Suppressor macrophage treated with lipopolysaccharide for 1 hour (primary cell): ENCODE measurements around the gene SEMA7A.

ENCODE experiments used
- DNase-seq, 3 donors: peaks; one replicate each; pipeline ENCODE4 v3.0.0-alpha.2; 2020 to 2022

Gene SEMA7A

DNA sequence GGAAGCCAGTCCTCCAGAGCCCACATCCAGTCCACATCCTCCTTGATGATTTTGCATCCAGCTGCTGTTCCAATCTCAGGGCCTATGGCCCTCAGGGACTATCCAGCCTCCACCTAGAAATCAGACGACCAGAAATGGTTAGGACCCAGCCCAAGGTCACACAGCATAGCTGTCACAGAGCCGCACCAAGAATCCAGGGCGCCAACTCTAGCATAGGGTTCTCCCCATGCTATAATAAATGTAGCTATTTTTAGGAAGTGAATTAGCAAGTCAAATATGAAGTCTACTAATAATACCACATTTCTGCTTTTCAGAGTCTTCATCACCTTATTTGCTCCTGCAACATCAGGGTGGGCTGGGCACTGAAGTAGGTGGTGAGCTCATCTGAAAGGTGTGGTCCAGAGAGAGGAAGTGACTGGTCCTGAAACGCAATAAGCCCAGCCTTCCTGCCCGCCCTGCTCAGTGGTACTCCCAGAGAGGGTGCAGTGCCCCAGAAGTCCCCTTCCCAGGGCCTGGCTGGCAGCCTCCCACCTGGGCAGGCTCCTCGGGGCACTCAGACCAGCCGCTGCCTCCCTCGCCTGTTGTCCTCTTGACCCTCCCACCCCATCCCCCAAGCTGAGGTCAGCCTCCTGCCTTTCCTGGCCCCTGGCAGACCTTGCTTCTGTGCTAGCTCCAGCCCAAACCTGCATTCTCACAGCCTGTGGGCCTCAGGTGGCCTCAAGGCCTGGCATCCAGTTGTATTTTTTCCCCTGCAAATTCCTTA is 48.7 kb downstream of the SEMA7A start:
- DNase-seq: peak in 2 of 3 donors; percentile 27 to 32

DNA sequence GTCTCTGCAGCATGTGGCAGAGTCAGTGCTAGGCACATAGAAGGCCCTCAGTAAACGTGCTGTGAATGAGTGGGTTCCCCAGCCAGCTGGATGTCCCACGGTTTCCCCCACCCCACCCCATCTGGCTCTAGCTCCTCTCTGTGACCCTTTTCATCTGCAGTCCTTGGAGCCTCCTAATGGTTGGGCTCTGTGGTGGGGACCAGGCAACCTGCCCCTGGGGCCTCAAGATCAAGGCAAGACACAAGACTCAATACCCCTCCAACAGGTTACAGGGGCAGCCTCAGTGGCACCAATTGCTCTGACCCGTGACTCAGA is 49.2 kb downstream of the SEMA7A start:
- no peak for DNase-seq

GRCh38 chr15:74383695-74384565 is 49.8 kb downstream of the SEMA7A start:
- no peak for DNase-seq

- DNase-seq: no peak
These were observed 50.5 kb downstream of the SEMA7A start for GRCh38 chr15:74383286-74383685.

DNA sequence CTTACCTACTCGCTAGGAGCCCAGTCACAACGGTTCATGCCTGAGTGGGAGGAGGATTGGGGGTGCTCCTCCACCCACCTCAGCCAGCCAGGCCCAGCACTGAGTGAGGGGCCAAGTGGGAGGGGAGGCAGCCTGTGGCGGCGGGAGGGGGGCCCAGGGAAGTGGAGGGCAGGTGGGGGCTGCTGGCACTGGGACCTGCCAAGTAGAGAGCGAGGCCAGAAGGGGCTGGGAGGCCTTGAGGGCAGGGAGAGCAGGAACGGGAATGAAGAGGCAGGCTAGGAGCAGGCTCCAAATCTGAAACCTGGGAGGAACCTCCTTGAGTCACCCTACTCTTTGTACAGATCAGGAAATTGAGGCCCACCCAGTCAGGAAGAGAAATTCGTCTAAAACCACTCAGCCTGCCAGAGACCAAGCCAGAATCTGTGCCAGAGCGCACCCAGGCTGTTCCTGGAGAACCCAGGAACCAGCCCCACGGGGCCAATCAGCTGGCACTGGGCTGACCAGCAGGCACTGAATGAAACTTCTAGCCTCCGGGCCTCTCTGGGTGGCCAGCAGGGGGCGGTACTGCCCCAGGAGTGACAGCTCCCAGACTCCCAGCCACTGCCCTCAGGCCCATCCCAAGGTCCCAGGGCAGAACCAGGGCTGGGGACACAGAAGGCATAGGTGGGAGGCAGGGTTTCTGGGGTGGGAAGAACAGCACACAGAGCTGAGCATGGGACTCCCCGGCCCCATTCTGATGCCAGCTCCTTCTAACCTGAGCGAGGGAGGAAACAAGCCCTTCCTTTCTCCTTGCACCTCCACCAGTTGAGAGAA is 51.5 kb downstream of the SEMA7A start:
- DNase-seq: peak; percentile 87 to 95 (median 92)

GRCh38 chr15:74381481-74381880 is 52.3 kb downstream of the SEMA7A start:
- no peak for DNase-seq

- no peak for DNase-seq
These were observed 52.6 kb downstream of the SEMA7A start for GRCh38 chr15:74381190-74381453.

DNA sequence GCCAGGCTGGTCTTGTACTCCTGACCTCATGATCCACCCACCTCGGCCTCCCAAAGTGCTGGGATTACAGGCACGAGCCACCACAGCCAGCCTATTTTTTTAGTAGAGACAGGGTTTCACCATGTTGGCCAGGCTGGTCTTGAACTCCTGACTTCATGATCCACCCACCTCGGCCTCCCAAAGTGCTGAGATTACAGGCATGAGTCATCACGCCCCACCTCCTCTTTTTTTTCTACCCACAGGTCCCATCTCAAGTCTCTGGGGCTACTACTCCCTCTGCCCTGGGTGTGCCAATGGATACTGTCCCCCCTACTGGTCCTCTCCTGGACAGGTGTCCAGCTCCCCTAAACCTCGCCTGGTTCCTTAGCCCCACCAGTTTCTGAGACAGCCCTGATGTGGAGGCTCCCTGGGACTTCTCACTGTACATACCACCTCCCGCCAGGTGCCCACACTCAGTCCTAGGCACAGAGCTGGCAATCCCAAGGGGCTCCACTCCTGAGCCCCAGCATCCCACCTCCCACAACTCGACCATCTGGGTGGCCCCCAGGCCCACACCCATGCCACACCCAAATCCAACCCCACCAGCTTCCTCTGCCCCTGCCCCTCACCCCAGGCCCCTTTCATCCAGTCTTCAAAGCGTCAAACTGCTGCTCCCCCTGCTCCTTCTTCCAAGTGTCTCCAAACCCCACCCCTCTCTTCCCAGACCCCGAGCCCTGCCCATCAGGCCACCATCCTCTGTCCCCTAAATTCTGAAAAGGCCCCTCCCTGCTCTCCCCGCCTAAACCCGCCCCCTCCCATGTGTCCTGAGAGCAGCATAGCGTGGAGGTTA is 53.2 kb downstream of the SEMA7A start:
- DNase-seq: no peak

- DNase-seq: peak; percentile 65 to 80 (median 77)
These were observed 54.9 kb downstream of the SEMA7A start for GRCh38 chr15:74378848-74379247.

DNA sequence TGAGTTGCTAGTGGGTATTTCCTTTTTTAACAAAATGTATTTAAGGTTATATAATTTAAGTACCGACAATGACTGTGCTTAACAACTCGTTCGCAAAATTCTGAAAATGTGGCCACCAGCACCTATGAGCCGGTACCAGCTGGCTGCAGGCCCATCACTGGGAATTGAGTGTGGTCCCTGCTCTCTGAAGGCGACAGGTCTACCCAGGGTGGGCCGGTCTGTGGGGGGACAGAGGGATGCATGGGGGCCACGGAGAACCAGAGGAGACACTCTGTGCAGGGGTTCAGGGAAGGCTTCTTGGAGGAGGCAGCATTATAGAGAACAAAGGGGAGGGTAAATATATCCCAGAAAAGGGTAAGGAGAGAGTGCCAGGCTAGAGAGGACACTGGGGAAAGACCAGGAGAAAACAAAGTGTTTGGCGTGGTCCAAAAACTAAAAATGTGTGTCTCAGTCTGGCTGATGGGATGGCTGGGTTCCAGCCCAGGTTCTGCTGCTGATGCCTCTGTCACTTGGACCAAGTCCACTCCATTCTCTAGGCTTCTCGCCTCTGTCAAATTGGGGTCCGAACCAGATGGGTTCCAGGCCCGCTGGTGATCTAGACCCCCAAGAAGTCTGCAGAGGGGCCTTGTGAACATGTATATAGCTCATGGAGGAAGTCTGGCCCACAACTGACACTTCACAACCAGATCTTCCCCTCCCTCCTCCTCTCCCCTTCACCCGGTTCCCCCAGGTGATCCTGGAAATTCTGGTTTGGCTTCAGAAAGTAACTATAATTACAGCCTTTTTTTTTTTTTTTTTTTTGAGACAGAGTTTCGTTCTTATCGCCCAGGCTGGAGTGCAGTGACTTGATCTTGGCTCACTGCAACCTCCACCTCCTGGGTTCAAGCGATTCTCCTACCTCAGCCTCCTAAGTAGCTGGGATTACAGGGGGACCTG is 55.7 kb downstream of the SEMA7A start:
- no peak for DNase-seq

DNA sequence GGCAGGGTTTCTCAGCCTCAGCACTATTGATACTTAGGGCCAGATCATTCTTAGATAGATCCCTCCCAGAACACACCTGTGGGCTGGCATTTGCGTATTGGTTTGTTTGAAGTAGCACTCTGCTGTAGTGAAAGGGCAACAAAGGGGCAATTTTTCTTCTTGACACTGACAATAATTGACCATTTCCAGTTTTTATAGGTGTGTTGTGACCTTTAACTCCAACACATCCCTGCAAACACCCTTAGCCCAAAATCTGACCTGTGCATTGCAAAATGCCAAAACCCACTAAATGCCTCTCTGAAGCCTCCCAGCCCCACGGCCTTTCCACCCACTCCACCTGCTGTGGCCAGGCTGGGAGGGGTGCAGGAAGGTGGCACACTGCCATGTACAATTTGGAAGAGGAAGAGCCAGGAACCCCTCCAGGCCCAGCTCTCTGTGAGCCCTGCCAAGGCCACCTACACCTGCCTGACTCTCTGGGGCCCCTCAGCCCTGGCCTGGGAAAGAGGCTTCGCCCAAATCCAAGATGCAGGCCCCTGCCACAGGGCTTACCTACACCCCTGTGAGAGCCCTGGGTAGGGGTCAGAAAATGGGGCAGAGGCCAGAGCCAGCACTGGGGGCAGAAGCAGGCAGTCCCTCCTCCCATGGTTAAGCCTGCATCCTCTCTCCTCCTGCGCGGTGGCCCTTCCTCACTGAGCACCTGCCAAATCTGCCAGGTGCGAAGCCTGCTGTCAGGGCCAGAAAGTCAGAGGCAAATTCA is 56.8 kb downstream of the SEMA7A start:
- no peak for DNase-seq

- no peak for DNase-seq
These were observed 57.5 kb downstream of the SEMA7A start for GRCh38 chr15:74376226-74376625.

GRCh38 chr15:74375303-74375693 is 58.5 kb downstream of the SEMA7A start:
- peak; percentile 89 to 92 (median 92) for DNase-seq

DNA sequence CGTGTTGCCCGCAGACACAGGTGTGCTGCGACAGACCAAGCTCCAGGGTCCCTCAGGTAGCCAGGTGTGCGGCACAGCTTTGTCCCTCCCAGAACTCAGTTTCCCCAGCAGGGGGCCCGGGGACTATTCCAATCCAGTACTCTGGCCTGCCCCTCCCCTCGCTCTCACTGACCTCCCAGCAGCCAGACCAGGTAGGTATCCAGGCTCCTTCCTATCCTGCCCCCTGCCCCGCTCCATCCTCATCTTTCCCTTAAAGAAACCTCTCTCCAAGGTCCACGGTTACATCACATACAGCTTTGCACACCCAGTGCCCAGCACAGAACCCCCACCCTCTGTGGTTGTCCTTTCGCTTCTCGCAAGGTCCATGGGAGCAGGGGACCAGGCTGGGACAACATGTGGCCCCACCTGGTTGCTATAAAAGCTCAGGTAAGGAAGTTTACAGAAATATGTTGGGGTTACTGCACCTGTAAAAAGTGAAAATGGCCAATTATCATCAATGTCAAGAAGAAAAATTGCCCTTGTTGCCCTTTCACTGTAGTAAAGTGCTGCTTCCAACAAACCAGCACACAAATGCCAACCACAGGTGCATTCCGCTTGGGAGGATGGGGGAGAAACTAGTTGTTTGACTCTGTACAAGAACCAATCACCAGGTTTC is 59.0 kb downstream of the SEMA7A start:
- no peak for DNase-seq

DNA sequence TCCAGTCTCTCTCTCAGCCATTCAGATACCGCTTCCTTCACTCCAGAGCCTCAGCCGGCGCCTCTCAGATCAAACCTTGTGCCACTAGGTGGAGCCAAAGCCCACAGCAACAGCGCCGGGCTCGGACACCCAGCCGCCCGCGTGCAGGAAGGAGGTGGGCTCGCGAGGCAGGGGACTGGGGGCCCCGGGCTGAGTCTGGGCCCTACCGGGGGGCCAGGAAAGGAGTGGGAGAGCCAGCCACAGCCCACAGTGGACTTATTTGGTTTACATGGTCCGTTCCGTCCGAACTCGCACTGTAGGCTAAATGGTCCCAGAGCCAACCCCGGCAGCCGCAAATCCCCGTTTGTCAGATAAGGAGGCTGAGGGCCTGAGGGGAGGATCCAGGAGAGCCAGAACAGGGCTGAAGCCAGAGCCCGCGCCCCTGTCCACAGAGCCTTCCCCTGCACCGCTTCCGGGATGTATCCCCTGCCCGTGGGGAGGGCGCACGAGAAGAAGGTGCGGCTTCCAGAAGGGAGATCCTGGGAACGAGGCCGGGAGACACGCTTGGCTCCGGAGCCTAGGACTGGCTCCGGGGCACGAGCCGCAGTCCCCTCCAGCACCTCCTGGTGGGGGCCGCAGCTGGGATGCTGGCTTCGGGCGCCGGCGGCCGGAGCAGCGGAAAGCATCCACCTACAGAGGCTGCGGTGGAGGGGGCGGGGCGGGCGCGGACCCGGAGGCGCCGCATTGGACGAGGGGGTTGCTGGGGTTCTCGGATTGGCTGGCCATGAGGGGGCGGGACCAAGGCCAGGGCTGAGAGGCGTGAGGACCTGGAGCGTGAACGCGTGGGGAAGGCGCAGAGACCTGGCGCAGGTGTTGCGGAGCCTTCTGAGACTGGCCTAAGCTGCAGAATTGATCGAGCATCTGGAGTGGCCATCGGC is 59.8 kb downstream of the SEMA7A start:
- DNase-seq: peak; percentile 83 to 93 (median 92)

DNA sequence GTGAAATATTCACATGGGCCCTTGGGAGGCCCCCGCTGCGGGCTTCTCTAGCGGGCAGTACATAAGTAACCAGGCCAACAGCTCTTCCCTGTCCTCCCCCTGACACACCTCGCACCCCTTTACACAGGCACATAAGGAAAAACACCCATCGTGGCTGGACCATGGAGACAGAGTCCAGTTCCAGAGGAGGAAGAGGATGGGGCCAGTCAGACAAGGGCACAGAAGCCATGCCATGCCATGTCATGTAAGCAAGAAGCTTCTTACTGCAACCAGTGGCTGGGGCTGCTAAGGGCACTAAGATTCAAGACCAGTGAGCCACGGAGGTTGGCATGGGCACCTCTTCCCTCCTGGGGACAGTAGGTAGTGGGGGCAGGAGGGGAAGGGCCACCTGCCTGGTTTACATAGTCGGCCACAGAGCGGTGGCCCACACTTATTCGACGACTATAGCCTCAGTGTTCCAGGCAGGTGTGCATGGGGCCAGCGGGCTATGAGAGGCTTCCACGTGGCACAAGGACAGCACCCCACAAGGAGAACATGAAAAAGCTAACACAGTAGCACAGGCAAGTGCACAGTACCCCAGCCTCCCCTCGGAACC is 60.6 kb downstream of the SEMA7A start:
- no peak for DNase-seq

GRCh38 chr15:74370471-74370870 is 63.3 kb downstream of the SEMA7A start:
- no peak for DNase-seq

DNA sequence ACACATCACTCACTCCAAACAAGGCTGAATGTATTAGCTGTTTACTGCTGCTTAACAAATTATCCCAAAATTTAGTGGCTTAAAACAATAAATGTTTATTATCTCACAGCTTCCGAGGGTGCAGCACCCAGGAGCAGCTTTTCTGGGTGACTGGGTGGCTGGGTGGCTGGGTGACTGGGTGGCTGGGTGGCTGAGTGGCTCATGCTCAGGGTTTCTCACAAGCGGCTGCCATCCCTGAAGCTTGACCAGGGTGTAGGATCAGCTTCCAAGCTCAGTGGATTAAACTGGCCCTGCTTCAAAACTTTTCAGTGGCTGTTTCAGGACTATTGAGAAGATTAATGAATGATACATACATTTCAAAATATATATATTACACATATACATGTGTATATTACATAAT is 64.0 kb downstream of the SEMA7A start:
- no peak for DNase-seq
